Activated T-helper 17 cell treated with anti-CD3 and anti-CD28 coated beads, Interleukin-2, amount 50 U/mL, for 72 hours (primary cell): Measurements from ENCODE around the gene JOSD1. TPM values are rescaled to one million over a fixed set of nuclear protein-coding genes. Genes with fewer than 3 reads are reported as not detected.

Experiments used
- ATAC-seq: fragments of 150-1000 bp; cut with Tn5 transposase; replicated peaks from 2 replicates; pipeline ENCODE4 v1.10.0; 2021; ENCODE audit warnings: mild to moderate bottlenecking, moderate library complexity
- H3K27ac Mint-ChIP-seq: one replicate; pipeline ENCODE4 v1.8.0; 2022; ENCODE audit warnings: mixed read lengths
- H3K27me3 Mint-ChIP-seq: one replicate; pipeline ENCODE4 v1.8.0; 2022; ENCODE audit warnings: mixed read lengths
- H3K36me3 Mint-ChIP-seq: one replicate; pipeline ENCODE4 v1.8.0; 2022; ENCODE audit warnings: low read depth, mild to moderate bottlenecking, mixed read lengths
- H3K4me1 Mint-ChIP-seq: one replicate; pipeline ENCODE4 v1.8.0; 2022; ENCODE audit warnings: mixed read lengths
- H3K4me3 Mint-ChIP-seq: one replicate; pipeline ENCODE4 v1.8.0; 2022; ENCODE audit warnings: mild to moderate bottlenecking, mixed read lengths
- H3K9me3 Mint-ChIP-seq: one replicate; pipeline ENCODE4 v1.8.0; 2022; ENCODE audit warnings: mixed read lengths
- total RNA-seq, 2 donors: library from RNA; stranded (reverse); gene quantifications; one replicate each; pipeline ENCODE4 v1.2.3, GENCODE V29; 2022

The JOSD1 gene
- total RNA-seq, 2 donors from 2014 or later = 80.1 to 104 TPM

GRCh38 chr22:38727530-38728451 lies 27.0 kb upstream of the JOSD1 start:
- Mint-ChIP-seq H3K9me3 (no peaks in the 10 kb centered on the region), H3K4me3 (no peak overlapping the region), H3K27me3 (no peaks in the 10 kb centered on the region), H3K27ac (no peak overlapping the region), H3K4me1 (peaks cover 15% of the 10 kb centered on the region), H3K36me3 (peaks cover 100% of the 10 kb centered on the region)
- ATAC-seq = no peak

DNA sequence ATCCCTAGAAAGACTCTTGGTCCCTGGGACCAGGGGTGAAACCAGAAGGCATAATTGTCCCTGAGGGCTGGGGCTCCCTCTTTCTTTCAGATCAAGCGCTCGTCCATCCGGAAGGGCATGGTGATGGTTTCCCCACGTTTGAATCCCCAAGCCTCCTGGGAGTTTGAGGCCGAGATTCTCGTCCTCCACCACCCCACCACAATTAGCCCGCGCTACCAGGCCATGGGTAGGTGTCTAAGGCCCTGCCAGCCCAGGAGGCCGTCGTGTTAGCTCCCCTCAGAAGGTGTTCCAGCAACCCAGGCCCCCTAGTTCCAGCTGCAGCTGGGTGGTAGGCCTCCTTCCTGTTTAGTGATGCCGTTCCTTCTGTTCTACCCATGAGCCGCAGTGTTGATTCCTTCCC lies 26.4 kb upstream of the JOSD1 start:
- H3K36me3 Mint-ChIP-seq = peaks cover 100% of the 10 kb centered on the region
- no peak overlapping the region for H3K4me3 Mint-ChIP-seq
- H3K27ac Mint-ChIP-seq = peak overlapping the region; percentile 70
- H3K27me3 Mint-ChIP-seq = no peaks in the 10 kb centered on the region
- ATAC-seq = no peak
- H3K4me1 Mint-ChIP-seq = peaks cover 15% of the 10 kb centered on the region
- no peaks in the 10 kb centered on the region for H3K9me3 Mint-ChIP-seq

- Mint-ChIP-seq H3K4me3 (no peak overlapping the region), H3K36me3 (peaks cover 100% of the 10 kb centered on the region), H3K4me1 (peaks cover 15% of the 10 kb centered on the region), H3K27ac (peak overlapping the region; percentile 70), H3K9me3 (no peaks in the 10 kb centered on the region), H3K27me3 (no peaks in the 10 kb centered on the region)
- no peak for ATAC-seq
These were observed 25.3 kb upstream of the JOSD1 start for GRCh38 chr22:38725900-38726655.

DNA sequence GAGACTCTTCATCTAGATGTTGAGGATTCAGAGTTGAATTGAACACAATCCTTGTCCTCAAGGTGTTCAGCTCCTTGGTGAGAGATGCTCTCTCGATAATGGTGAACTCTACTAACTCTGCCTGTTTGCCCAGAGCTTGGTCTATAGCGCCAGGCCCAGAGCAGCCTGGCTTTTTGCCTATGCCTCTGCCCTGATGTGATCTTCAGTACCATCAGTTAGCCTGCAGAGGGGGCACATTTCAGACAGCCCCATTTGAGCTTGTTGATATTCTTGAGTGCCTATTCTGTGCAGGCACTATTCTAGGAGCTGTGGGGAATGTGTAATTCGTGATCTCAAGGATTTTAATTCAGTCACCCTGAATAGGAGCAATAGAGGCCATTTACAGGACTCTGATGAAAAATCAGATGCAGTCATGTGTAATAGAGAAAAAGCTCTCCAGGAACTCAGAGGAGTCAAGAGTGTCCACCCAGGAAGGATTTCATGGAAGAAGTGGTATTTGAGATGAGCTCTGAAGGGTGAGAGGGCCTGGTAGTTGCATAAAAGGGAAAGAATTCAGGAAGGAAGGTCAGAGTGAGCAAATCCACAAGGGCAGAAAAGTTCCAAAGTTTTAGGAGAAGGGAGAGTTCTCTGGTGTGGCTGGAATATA lies 24.3 kb upstream of the JOSD1 start:
- Mint-ChIP-seq H3K27me3 (no peaks in the 10 kb centered on the region), H3K4me1 (peaks cover 6% of the 10 kb centered on the region), H3K9me3 (no peaks in the 10 kb centered on the region), H3K4me3 (no peak overlapping the region), H3K36me3 (peaks cover 100% of the 10 kb centered on the region), H3K27ac (peak overlapping the region; percentile 1)
- ATAC-seq = peak; percentile 49

DNA sequence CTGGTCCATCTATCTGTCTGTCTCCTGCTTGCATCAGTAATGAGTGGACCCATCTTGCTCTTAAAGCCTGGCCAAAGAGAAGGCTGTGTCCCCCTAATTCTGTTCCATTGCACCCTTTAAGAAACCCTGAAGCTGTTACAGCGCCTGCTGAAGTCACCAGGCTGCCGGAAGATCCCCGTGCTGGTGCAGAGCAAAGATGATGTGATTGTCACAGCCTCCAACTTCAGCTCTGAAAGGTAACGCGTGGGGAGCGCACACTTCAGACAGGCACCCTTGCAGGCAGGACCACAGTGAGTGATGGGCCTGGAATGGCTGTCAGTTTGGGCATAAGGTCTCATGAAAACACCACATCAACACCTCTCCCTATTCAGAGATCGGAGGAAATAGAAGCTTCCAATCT lies 23.4 kb upstream of the JOSD1 start:
- Mint-ChIP-seq H3K4me1 (peaks cover 6% of the 10 kb centered on the region), H3K27ac (no peak overlapping the region), H3K27me3 (no peaks in the 10 kb centered on the region), H3K36me3 (peaks cover 100% of the 10 kb centered on the region), H3K9me3 (no peaks in the 10 kb centered on the region), H3K4me3 (no peak overlapping the region)
- ATAC-seq = no peak

DNA sequence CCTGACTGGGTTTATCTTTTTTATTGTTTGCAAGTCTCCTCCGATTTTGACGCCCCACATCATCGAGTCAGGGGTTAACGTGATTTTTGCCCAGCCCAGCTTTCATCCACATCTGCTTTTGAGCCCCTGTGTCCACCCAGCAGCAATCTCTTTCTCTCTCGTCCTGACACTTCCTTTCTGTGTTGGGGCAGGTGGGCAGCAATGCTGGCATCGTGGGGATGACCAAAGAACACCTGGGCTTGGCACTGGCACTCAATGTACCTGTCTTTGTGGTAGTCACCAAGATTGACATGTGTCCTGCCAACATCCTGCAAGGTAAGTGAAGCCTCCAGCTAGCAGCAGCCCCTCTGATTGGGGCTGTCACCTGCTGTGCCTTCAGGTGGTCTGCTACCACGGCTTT lies 20.8 kb upstream of the JOSD1 start:
- H3K4me1 Mint-ChIP-seq = peaks cover 16% of the 10 kb centered on the region
- peaks cover 100% of the 10 kb centered on the region for H3K36me3 Mint-ChIP-seq
- peak overlapping the region; percentile 78 for H3K27ac Mint-ChIP-seq
- no peaks in the 10 kb centered on the region for H3K27me3 Mint-ChIP-seq
- no peak overlapping the region for H3K4me3 Mint-ChIP-seq
- no peak for ATAC-seq
- no peaks in the 10 kb centered on the region for H3K9me3 Mint-ChIP-seq

DNA sequence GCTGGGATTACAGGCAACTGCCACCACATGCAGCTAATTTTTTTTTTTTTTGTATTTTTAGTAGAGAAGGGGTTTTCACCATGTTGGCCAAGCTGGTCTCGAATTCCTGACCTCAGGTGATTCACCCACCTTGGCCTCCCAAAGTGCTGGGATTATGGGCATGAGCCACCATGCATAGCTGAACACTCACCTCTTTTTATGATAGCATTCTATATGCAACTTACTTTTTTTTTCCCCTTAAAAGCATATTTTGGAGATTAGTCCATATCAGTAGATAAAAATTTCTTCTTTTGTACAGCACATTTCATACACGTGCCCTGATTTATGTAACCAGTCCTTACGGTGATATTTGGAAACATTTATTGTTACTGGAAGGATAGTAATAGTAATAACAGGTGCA lies 19.6 kb upstream of the JOSD1 start:
- no peak overlapping the region for H3K4me3 Mint-ChIP-seq
- peaks cover 100% of the 10 kb centered on the region for H3K36me3 Mint-ChIP-seq
- H3K27ac Mint-ChIP-seq = no peak overlapping the region

DNA sequence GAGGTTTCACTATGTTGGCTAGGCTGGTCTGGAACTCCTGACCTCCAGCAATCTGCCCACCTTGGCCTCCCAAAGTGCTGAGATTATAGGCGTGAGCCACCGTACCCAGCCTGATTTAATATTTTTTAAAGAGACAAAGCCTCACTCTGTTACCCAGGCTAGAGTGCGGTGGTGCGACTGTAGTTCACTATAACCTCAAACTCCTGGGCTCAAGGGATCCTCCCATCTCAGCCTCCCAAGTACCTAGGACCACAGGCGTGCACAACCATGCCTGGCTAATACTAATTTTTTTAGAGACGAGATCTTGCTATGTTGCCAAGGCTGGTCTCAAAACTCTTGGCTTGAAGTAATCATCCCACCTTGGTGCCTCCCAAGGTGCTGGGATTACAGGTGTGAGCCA lies 18.5 kb upstream of the JOSD1 start:
- H3K27me3 Mint-ChIP-seq = no peaks in the 10 kb centered on the region
- no peak overlapping the region for H3K27ac Mint-ChIP-seq
- H3K4me1 Mint-ChIP-seq = peaks cover 23% of the 10 kb centered on the region
- peaks cover 100% of the 10 kb centered on the region for H3K36me3 Mint-ChIP-seq
- no peak overlapping the region for H3K4me3 Mint-ChIP-seq
- H3K9me3 Mint-ChIP-seq = no peaks in the 10 kb centered on the region
- ATAC-seq = no peak

More for the DNA sequence above, 19.6 kb upstream of the JOSD1 start:
- ATAC-seq = no peak
- H3K9me3 Mint-ChIP-seq = no peaks in the 10 kb centered on the region
- H3K4me1 Mint-ChIP-seq = peaks cover 16% of the 10 kb centered on the region
- H3K27me3 Mint-ChIP-seq = no peaks in the 10 kb centered on the region

GRCh38 chr22:38718414-38718813 lies 17.7 kb upstream of the JOSD1 start:
- ATAC-seq = peak; percentile 55
- Mint-ChIP-seq H3K36me3 (peaks cover 100% of the 10 kb centered on the region), H3K27me3 (no peaks in the 10 kb centered on the region), H3K27ac (no peak overlapping the region), H3K4me3 (no peak overlapping the region), H3K4me1 (peaks cover 29% of the 10 kb centered on the region), H3K9me3 (no peaks in the 10 kb centered on the region)

DNA sequence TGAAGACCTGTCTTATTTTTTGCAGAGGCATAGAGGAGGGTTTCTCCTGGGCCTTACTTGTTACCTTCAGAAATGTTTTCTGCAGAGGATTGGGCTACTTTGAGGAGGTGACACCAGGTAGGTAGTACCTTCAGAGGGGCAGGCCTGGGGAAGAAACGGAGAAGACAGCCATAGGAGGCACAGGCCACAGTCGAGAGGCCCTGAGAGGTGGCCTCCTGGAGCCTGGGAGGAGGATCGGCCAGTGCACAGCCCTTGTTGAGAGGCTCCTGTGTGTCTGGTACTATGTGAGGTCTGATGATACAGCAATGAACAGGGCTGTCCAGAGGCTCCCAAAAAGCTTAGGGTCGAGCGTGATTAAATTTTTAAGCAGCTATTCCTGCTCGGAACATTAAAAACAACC lies 16.5 kb upstream of the JOSD1 start:
- no peak for ATAC-seq
- no peaks in the 10 kb centered on the region for H3K9me3 Mint-ChIP-seq
- no peaks in the 10 kb centered on the region for H3K27me3 Mint-ChIP-seq
- peaks cover 100% of the 10 kb centered on the region for H3K36me3 Mint-ChIP-seq
- H3K4me1 Mint-ChIP-seq = peaks cover 39% of the 10 kb centered on the region
- H3K4me3 Mint-ChIP-seq = no peak overlapping the region
- H3K27ac Mint-ChIP-seq = peak overlapping the region; percentile 73

- Mint-ChIP-seq H3K27me3 (no peaks in the 10 kb centered on the region), H3K27ac (peak overlapping the region; percentile 73), H3K36me3 (peaks cover 100% of the 10 kb centered on the region), H3K4me3 (no peak overlapping the region), H3K9me3 (no peaks in the 10 kb centered on the region), H3K4me1 (peaks cover 43% of the 10 kb centered on the region)
- ATAC-seq = peak; percentile 19
These were observed 16.1 kb upstream of the JOSD1 start for GRCh38 chr22:38716826-38717225.

DNA sequence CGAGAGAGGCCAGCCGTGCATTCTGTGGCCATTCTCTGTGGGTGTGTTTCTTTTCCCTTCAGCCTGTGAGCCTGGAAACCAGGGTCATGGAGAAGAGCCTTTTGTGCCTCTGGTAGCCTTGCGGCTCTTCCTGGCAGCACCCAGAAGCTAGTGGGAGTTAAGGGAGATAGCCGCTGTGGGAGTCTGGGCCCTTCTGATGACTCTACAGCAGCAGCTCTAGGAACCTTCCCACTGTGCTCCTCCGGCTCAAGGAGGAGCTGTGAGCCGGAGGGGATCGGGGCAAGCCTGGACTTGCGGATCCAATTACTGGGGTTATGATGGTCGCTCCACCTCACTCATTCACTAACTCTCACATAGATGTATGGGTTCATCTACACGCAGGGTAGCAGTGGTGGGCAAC lies 15.5 kb upstream of the JOSD1 start:
- H3K9me3 Mint-ChIP-seq = no peaks in the 10 kb centered on the region
- no peak overlapping the region for H3K4me3 Mint-ChIP-seq
- ATAC-seq = no peak
- H3K36me3 Mint-ChIP-seq = peaks cover 100% of the 10 kb centered on the region
- no peaks in the 10 kb centered on the region for H3K27me3 Mint-ChIP-seq
- H3K27ac Mint-ChIP-seq = peak overlapping the region; percentile 73
- H3K4me1 Mint-ChIP-seq = peaks cover 44% of the 10 kb centered on the region

GRCh38 chr22:38715852-38716251 lies 15.1 kb upstream of the JOSD1 start:
- Mint-ChIP-seq H3K27me3 (no peaks in the 10 kb centered on the region), H3K27ac (no peak overlapping the region), H3K36me3 (peaks cover 100% of the 10 kb centered on the region), H3K4me3 (no peak overlapping the region), H3K9me3 (no peaks in the 10 kb centered on the region), H3K4me1 (peaks cover 48% of the 10 kb centered on the region)
- no peak for ATAC-seq

DNA sequence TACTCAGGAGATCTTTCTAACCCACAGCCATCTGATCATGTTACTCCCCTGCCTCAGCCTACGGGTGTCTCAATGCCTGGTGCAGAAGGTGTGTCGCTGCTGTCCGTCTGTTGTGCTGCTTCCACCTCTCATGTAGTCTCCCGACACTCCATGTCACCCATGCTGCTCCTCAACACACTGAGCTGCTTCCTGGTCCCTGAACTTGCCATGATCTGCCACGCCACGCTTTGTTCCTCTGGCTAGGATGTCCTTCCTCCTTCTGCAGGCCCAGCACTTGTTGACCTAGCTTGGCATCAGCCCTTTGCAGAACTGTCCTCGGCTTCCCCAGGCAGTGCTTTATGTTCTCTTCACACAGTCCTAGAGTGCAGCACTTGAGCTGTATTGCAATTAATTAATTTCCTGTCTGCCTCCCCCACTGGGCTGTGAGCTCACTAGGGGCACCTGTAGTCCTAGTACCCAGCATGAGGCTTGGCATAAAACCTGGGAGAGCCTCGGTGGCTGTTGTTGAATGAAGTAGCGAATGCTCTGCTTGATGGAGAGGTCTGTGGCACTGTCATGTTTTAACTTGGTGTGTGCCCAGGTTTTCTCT lies 14.5 kb upstream of the JOSD1 start:
- Mint-ChIP-seq H3K27me3 (no peaks in the 10 kb centered on the region), H3K4me3 (no peak overlapping the region), H3K27ac (peak overlapping the region; percentile 49), H3K9me3 (no peaks in the 10 kb centered on the region), H3K36me3 (peaks cover 100% of the 10 kb centered on the region), H3K4me1 (peaks cover 54% of the 10 kb centered on the region)
- ATAC-seq = no peak
